Gastrocnemius medialis (tissue), 4 donors: Measurements from ENCODE around the gene DPPA5.

Experiments
- CTCF ChIP-seq, 5 experiments: fragments of 450-650 bp in 3 of 5; fragments of 200-600 bp in 2 of 5; sonication (generic) in 2 of 5; IDR thresholded peaks in 4 of 5; conservative IDR thresholded peaks in 1 of 5; 1 replicate in 4 of 5; 2 replicates in 1 of 5; pipeline ENCODE4 v1.5.1; 2016 to 2019; ENCODE audit warnings: antibody characterized with exemption in 5 of 5, mild to moderate bottlenecking in 3 of 5, moderate library complexity in 3 of 5
- POLR2A ChIP-seq, 2 donors: fragments of 450-650 bp; IDR thresholded peaks; one replicate each; pipeline ENCODE4 v1.6.1; 2017; ENCODE audit warnings: antibody characterized with exemption in 2 of 2, mild to moderate bottlenecking in 2 of 2, moderate library complexity in 2 of 2

GRCh38 chr6:73369563-73369962, 15.5 kb upstream of the DPPA5 start, which contains the start of gene OOEP:
- TF ChIP-seq CTCF (IDR thresholded peaks at IDR 0.05 in 4 of 5, conservative IDR thresholded peaks at IDR 0.05 in 1 of 5) (no peak), POLR2A (IDR thresholded peaks at IDR 0.05) (no peak)
